CD4-positive, alpha-beta T cell (primary cell): ENCODE results near the gene PTPRD. TPM values are rescaled to one million over a fixed set of nuclear protein-coding genes. Genes with fewer than 3 reads are reported as not detected.

Experiments used
- ATAC-seq: fragments of 200-7000 bp; cut with Tn5 transposase; one replicate; pipeline ENCODE4 v1.10.0; 2022; ENCODE audit warnings: mild to moderate bottlenecking; ENCODE audit not compliant: poor library complexity
- CTCF ChIA-PET: fragments of 350-600 bp; sonication (Branson Sonifier 250); formaldehyde crosslinking; loops from one replicate; lab custom pipeline; 2021; ENCODE audit warnings: antibody characterized with exemption, inconsistent platforms; lab: Charles Lee
- POLR2A ChIA-PET: fragments of 350-600 bp; sonication (Branson Sonifier 250); formaldehyde crosslinking; loops from one replicate; lab custom pipeline; 2021; ENCODE audit warnings: antibody characterized with exemption, inconsistent platforms; lab: Charles Lee
- DNase-seq, 14 experiments: peaks; one replicate each; pipeline ENCODE4 v3.0.0-alpha.2; 2013 to 2020; ENCODE audit warnings: mixed read lengths in 2 of 14
- H3K27ac ChIP-seq, 2 donors: one replicate each; pipeline versions ENCODE4 v1.5.1 to v1.7.0; 2013; ENCODE audit warnings: low read length in 2 of 2, low read depth in 1 of 2, mild to moderate bottlenecking in 1 of 2
- H3K27me3 ChIP-seq, 2 experiments: 1 replicate in 1 of 2; 2 replicates in 1 of 2; pipeline versions ENCODE4 v1.6.1 to v1.7.0; 2013; ENCODE audit warnings: low read length in 2 of 2, control low read depth in 1 of 2, mild to moderate bottlenecking in 1 of 2, moderate library complexity in 1 of 2; ENCODE audit not compliant: insufficient read depth in 2 of 2, control insufficient read depth in 1 of 2
- H3K36me3 ChIP-seq: one replicate; pipeline ENCODE4 v1.6.1; 2013; ENCODE audit warnings: low read length, control low read depth; ENCODE audit not compliant: insufficient read depth
- H3K4me1 ChIP-seq: one replicate; pipeline ENCODE4 v1.6.1; 2013; ENCODE audit warnings: low read length, control low read depth; ENCODE audit not compliant: insufficient read depth
- H3K4me3 ChIP-seq: one replicate; pipeline ENCODE4 v1.5.1; 2013; ENCODE audit warnings: mild to moderate bottlenecking, low read length, moderate library complexity
- H3K9me3 ChIP-seq, 2 experiments: 1 replicate in 1 of 2; 2 replicates in 1 of 2; pipeline versions ENCODE4 v1.6.1 to v1.7.0; 2013; ENCODE audit warnings: low read length in 2 of 2, mild to moderate bottlenecking in 2 of 2, control low read depth in 1 of 2, moderate library complexity in 1 of 2; ENCODE audit not compliant: control insufficient read depth in 1 of 2, insufficient read depth in 1 of 2
- H3K27ac Mint-ChIP-seq: one replicate; pipeline ENCODE4 v1.8.0; 2020; ENCODE audit warnings: mixed read lengths
- H3K27me3 Mint-ChIP-seq: one replicate; pipeline ENCODE4 v1.8.0; 2021; ENCODE audit warnings: mixed read lengths
- H3K36me3 Mint-ChIP-seq: one replicate; pipeline ENCODE4 v1.8.0; 2021; ENCODE audit warnings: low read depth, mixed read lengths
- H3K4me1 Mint-ChIP-seq: one replicate; pipeline ENCODE4 v1.8.0; 2021; ENCODE audit warnings: low read depth, mixed read lengths
- H3K4me3 Mint-ChIP-seq: one replicate; pipeline ENCODE4 v1.8.0; 2020; ENCODE audit warnings: mild to moderate bottlenecking, mixed read lengths
- H3K9me3 Mint-ChIP-seq: one replicate; pipeline ENCODE4 v1.8.0; 2020; ENCODE audit warnings: mixed read lengths
- CTCF ChIP-seq: fragments of 200-600 bp; IDR thresholded peaks from one replicate; pipeline ENCODE4 v1.8.0; 2022; ENCODE audit warnings: antibody characterized with exemption, mild to moderate bottlenecking
- intact Hi-C, 2 experiments: fragments of 100-400 bp; cut with DNase I in 1 of 2; cut with micrococcal nuclease in 1 of 2; formaldehyde crosslinking; loops; one replicate each; pipeline versions ENCODE4 v1.15.1 to v1.9.0; 2023 to 2025; cut with DNase I, micrococcal nuclease
- total RNA-seq, 174 experiments: library from RNA in 2 of 174; stranded (reverse) in 2 of 174; gene quantifications; one replicate each; pipeline ENCODE4 v1.2.3 and lab custom pipeline; 2021 to 2026

The PTPRD gene
- total RNA-seq, 2 experiments from 2014 or later = not detected

GRCh38 chr9:9412241-9412640, 1200.6 kb downstream of the PTPRD start:
- ChIA-PET CTCF (no interaction called here), POLR2A (no interaction called here)
- no peak overlapping the region for H3K27ac Mint-ChIP-seq
- H3K27me3 ChIP-seq = no peaks in the 10 kb centered on the region
- no peak overlapping the region for H3K4me3 ChIP-seq
- no peaks in the 10 kb centered on the region for H3K4me1 Mint-ChIP-seq
- TF ChIP-seq CTCF = no peak
- H3K27ac ChIP-seq = no peak overlapping the region
- no peaks in the 10 kb centered on the region for H3K9me3 Mint-ChIP-seq
- no peaks in the 10 kb centered on the region for H3K36me3 Mint-ChIP-seq
- no peak for ATAC-seq
- no peaks in the 10 kb centered on the region for H3K4me1 ChIP-seq
- H3K9me3 ChIP-seq = peaks cover 0 to 5% of the 10 kb centered on the region in 2 experiments
- DNase-seq = no peak
- intact Hi-C loops = no loop called here
- no peaks in the 10 kb centered on the region for H3K36me3 ChIP-seq
- no peaks in the 10 kb centered on the region for H3K27me3 Mint-ChIP-seq
- H3K4me3 Mint-ChIP-seq = no peak overlapping the region

GRCh38 chr9:9410736-9411135, 1202.1 kb downstream of the PTPRD start:
- no peaks in the 10 kb centered on the region for H3K4me1 ChIP-seq
- ATAC-seq (no peak), DNase-seq (no peak)
- intact Hi-C loops = no loop called here
- TF ChIP-seq CTCF = no peak
- H3K36me3 ChIP-seq = no peaks in the 10 kb centered on the region
- Mint-ChIP-seq H3K27me3 (no peaks in the 10 kb centered on the region), H3K4me1 (no peaks in the 10 kb centered on the region), H3K27ac (no peak overlapping the region), H3K4me3 (no peak overlapping the region), H3K9me3 (no peaks in the 10 kb centered on the region), H3K36me3 (no peaks in the 10 kb centered on the region)
- ChIA-PET CTCF (no interaction called here), POLR2A (no interaction called here)
- H3K4me3 ChIP-seq = no peak overlapping the region
- no peaks in the 10 kb centered on the region for H3K27me3 ChIP-seq
- H3K27ac ChIP-seq = no peak overlapping the region
- H3K9me3 ChIP-seq = peaks cover 0 to 5% of the 10 kb centered on the region in 2 experiments

GRCh38 chr9:9399982-9400381, 1212.8 kb downstream of the PTPRD start:
- DNase-seq (no peak), ATAC-seq (no peak)
- no peak for TF ChIP-seq CTCF
- Histone ChIP-seq H3K27ac (no peak overlapping the region), H3K36me3 (no peaks in the 10 kb centered on the region), H3K27me3 (no peaks in the 10 kb centered on the region), H3K9me3 (no peaks in the 10 kb centered on the region), H3K4me1 (no peaks in the 10 kb centered on the region), H3K4me3 (no peak overlapping the region)
- ChIA-PET CTCF (no interaction called here), POLR2A (no interaction called here)
- Mint-ChIP-seq H3K27me3 (no peaks in the 10 kb centered on the region), H3K4me3 (no peak overlapping the region), H3K9me3 (peaks cover 6% of the 10 kb centered on the region), H3K36me3 (no peaks in the 10 kb centered on the region), H3K4me1 (no peaks in the 10 kb centered on the region), H3K27ac (no peak overlapping the region)
- intact Hi-C loops = no loop called here
